ENCODE results near the gene BRD9.
"Not testable (repeated sequence)": the region's sequence is repeated elsewhere in the genome, so short reads cannot be mapped to it uniquely, and the experiment has no call there.

BRD9 gene

GRCh38 chr5:921456-922435 lies 29.1 kb upstream of the BRD9 start:
- TF ChIP-seq, protein P1, sequence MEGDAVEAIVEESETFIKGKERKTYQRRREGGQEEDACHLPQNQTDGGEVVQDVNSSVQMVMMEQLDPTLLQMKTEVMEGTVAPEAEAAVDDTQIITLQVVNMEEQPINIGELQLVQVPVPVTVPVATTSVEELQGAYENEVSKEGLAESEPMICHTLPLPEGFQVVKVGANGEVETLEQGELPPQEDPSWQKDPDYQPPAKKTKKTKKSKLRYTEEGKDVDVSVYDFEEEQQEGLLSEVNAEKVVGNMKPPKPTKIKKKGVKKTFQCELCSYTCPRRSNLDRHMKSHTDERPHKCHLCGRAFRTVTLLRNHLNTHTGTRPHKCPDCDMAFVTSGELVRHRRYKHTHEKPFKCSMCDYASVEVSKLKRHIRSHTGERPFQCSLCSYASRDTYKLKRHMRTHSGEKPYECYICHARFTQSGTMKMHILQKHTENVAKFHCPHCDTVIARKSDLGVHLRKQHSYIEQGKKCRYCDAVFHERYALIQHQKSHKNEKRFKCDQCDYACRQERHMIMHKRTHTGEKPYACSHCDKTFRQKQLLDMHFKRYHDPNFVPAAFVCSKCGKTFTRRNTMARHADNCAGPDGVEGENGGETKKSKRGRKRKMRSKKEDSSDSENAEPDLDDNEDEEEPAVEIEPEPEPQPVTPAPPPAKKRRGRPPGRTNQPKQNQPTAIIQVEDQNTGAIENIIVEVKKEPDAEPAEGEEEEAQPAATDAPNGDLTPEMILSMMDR (IDR thresholded peaks at IDR 0.05; ENCODE audit: low read depth, low read length, poor library complexity, severe bottlenecking): no peak
- TF ChIP-seq EZH2phosphoT487 (IDR thresholded peaks at IDR 0.05; ENCODE audit: borderline replicate concordance, low read length): no peak
- H3K4me2 ChIP-seq (ENCODE audit: low read length): no peak overlapping the region
- no peaks in the 10 kb centered on the region for H4K20me1 ChIP-seq (ENCODE audit: control insufficient read depth, insufficient read depth, low read depth, low read length)
- H3K27ac ChIP-seq (ENCODE audit: low read depth, low read length): no peak overlapping the region
- H3K79me2 ChIP-seq (ENCODE audit: control insufficient read depth, low read length): no peaks in the 10 kb centered on the region
- H3F3A ChIP-seq (ENCODE audit: control insufficient read depth, insufficient read depth): peaks cover 3% of the 10 kb centered on the region; the same call in 1 of the 2 replicates
- peaks cover 19% of the 10 kb centered on the region for H3K36me3 ChIP-seq (ENCODE audit: control insufficient read depth, low read length)
- H3K4me1 ChIP-seq (ENCODE audit: control insufficient read depth, low read length): no peaks in the 10 kb centered on the region
- H3K9me2 ChIP-seq (replicated peaks; ENCODE audit: control insufficient read depth, low read length): no peaks in the 10 kb centered on the region
- no peaks in the 10 kb centered on the region for H3K9me3 ChIP-seq (ENCODE audit: control insufficient read depth, insufficient read depth, low read length)
- H3K27me3 ChIP-seq (ENCODE audit: control insufficient read depth, low read length): no peaks in the 10 kb centered on the region
- no peak overlapping the region for H3K4me3 ChIP-seq (ENCODE audit: low read length)

DNA sequence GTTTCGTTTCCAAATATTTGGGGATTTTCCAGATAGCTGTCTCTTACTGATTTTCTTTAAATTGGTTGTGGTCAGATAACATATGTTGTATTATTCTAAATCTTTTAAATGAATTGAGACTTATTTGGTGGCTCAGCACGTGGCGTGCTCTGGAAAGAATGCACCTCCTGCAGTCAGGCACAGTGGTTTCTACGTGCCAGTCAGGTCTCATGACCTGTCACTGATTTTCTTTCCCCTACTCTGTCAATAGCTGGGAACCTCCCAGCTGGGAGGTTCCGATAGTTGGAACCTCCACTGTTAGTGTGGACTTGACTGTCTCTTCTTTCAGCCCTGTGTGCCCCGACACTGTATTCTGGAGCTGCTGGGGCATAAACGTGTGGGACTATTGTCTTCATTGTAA lies 27.7 kb upstream of the BRD9 start:
- no peak overlapping the region for H3K4me2 ChIP-seq (ENCODE audit: low read length)
- no peak overlapping the region for H3K27ac ChIP-seq (ENCODE audit: low read depth, low read length)
- no peaks in the 10 kb centered on the region for H4K20me1 ChIP-seq (ENCODE audit: control insufficient read depth, insufficient read depth, low read depth, low read length)
- H3K4me3 ChIP-seq (ENCODE audit: low read length): no peak overlapping the region
- no peaks in the 10 kb centered on the region for H3K4me1 ChIP-seq (ENCODE audit: control insufficient read depth, low read length)
- no peaks in the 10 kb centered on the region for H3K27me3 ChIP-seq (ENCODE audit: control insufficient read depth, low read length)
- H3K9me2 ChIP-seq (replicated peaks; ENCODE audit: control insufficient read depth, low read length): no peaks in the 10 kb centered on the region
- no peaks in the 10 kb centered on the region for H3K9me3 ChIP-seq (ENCODE audit: control insufficient read depth, insufficient read depth, low read length)
- H3F3A ChIP-seq (ENCODE audit: control insufficient read depth, insufficient read depth): peaks cover 3% of the 10 kb centered on the region; the same call in 1 of the 2 replicates
- TF ChIP-seq, protein P1 (IDR thresholded peaks at IDR 0.05; ENCODE audit: low read depth, low read length, poor library complexity, severe bottlenecking): no peak
- no peak for TF ChIP-seq EZH2phosphoT487 (IDR thresholded peaks at IDR 0.05; ENCODE audit: borderline replicate concordance, low read length)
- no peaks in the 10 kb centered on the region for H3K79me2 ChIP-seq (ENCODE audit: control insufficient read depth, low read length)
- peaks cover 33% of the 10 kb centered on the region for H3K36me3 ChIP-seq (ENCODE audit: control insufficient read depth, low read length)

DNA sequence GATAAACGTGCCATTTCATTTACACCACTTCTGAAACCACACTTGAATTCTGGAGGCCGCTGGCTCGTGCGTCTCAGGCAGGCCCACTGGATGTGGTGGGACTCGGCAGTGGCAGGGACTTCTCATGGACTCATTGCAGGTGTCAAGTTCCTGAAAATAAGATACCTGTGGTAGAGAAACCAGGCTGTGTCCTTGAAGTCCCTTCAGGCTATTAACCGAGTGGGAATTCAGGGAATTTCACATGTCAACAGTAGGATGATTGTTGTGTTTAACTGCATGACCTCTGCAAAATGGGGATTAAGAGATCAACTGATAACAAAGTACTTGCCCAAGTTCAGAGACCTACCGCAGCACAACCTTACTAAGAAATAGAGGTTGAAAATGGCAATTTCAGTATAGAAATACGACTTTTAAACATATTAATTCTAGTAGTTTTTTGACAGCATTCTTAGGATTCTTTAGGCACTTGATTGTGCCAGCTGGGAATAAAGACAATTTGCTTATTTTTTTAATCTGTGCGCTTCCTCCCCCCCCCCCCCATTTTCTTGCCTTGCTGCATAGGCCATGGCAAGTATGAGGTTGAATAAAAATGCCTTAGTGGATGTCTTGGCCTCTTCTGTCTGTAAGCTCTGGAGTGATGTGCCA lies 26.9 kb upstream of the BRD9 start:
- no peaks in the 10 kb centered on the region for H3K79me2 ChIP-seq (ENCODE audit: control insufficient read depth, low read length)
- H3F3A ChIP-seq (ENCODE audit: control insufficient read depth, insufficient read depth): peaks cover 3% of the 10 kb centered on the region; the same call in 1 of the 2 replicates
- H3K4me2 ChIP-seq (ENCODE audit: low read length): no peak overlapping the region
- H3K9me2 ChIP-seq (replicated peaks; ENCODE audit: control insufficient read depth, low read length): no peaks in the 10 kb centered on the region
- H3K27ac ChIP-seq (ENCODE audit: low read depth, low read length): no peak overlapping the region
- H3K27me3 ChIP-seq (ENCODE audit: control insufficient read depth, low read length): no peaks in the 10 kb centered on the region
- no peaks in the 10 kb centered on the region for H3K4me1 ChIP-seq (ENCODE audit: control insufficient read depth, low read length)
- no peaks in the 10 kb centered on the region for H3K9me3 ChIP-seq (ENCODE audit: control insufficient read depth, insufficient read depth, low read length)
- no peak for TF ChIP-seq EZH2phosphoT487 (IDR thresholded peaks at IDR 0.05; ENCODE audit: borderline replicate concordance, low read length)
- TF ChIP-seq, protein P1 (IDR thresholded peaks at IDR 0.05; ENCODE audit: low read depth, low read length, poor library complexity, severe bottlenecking): no peak
- H3K36me3 ChIP-seq (ENCODE audit: control insufficient read depth, low read length): peaks cover 40% of the 10 kb centered on the region
- no peaks in the 10 kb centered on the region for H4K20me1 ChIP-seq (ENCODE audit: control insufficient read depth, insufficient read depth, low read depth, low read length)
- H3K4me3 ChIP-seq (ENCODE audit: low read length): no peak overlapping the region

DNA sequence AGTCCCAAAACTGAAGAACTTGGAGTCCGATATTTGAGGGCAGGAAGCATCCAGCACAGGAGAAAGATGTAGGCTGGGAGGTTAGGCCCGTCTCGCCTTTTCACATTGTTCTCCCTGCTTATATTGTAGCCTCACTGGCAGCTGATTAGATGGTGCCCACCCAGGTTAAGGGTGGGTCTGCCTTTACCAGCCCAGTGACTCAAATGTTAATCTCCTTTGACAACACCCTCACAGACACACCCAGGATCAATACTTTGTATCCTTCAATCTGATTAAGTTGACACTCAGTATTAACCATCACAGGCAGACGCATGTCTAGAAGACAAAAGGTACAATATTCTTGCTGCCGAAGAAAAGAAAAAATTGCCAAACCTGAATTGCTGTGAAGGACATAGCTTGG lies 26.1 kb upstream of the BRD9 start:
- not testable (repeated sequence) for H3K4me1 ChIP-seq (ENCODE audit: control insufficient read depth, low read length); H4K20me1 ChIP-seq (ENCODE audit: control insufficient read depth, insufficient read depth, low read depth, low read length); H3K9me2 ChIP-seq (replicated peaks; ENCODE audit: control insufficient read depth, low read length); H3K27ac ChIP-seq (ENCODE audit: low read depth, low read length); H3K27me3 ChIP-seq (ENCODE audit: control insufficient read depth, low read length); H3K4me3 ChIP-seq (ENCODE audit: low read length); H3F3A ChIP-seq (ENCODE audit: control insufficient read depth, insufficient read depth); H3K4me2 ChIP-seq (ENCODE audit: low read length); H3K9me3 ChIP-seq (ENCODE audit: control insufficient read depth, insufficient read depth, low read length); H3K79me2 ChIP-seq (ENCODE audit: control insufficient read depth, low read length)
- peaks cover 47% of the 10 kb centered on the region for H3K36me3 ChIP-seq (ENCODE audit: control insufficient read depth, low read length)
